ENCODE measurements around the gene ZBTB11.
A peak's percentile ranks its signal among the peaks of the same experiment; 100 is the strongest.
"Not testable (repeated sequence)": the region's sequence is repeated elsewhere in the genome, so short reads cannot be mapped to it uniquely, and the experiment has no call there.

The ZBTB11 gene

GRCh38 chr3:101709126-101709525 is 32.2 kb upstream of the ZBTB11 start:
- Histone ChIP-seq H3K36me3 (ENCODE audit: control insufficient read depth, insufficient read depth, low read length) (no peaks in the 10 kb centered on the region), H3K9me3 (ENCODE audit: control insufficient read depth, low read length) (no peaks in the 10 kb centered on the region), H2AFZ (no peak overlapping the region), H3K4me2 (ENCODE audit: low read length) (peak overlapping the region; percentile 55), H3K4me1 (peaks cover 10% of the 10 kb centered on the region), H3K79me2 (no peaks in the 10 kb centered on the region), H3K4me3 (ENCODE audit: low read depth, low read length) (no peak overlapping the region), H3K9ac (no peak overlapping the region), H3K27ac (no peak overlapping the region), H3K27me3 (ENCODE audit: control insufficient read depth, insufficient read depth, low read length) (no peaks in the 10 kb centered on the region)
- no peak for TF ChIP-seq CTCF (IDR thresholded peaks at IDR 0.05)

DNA sequence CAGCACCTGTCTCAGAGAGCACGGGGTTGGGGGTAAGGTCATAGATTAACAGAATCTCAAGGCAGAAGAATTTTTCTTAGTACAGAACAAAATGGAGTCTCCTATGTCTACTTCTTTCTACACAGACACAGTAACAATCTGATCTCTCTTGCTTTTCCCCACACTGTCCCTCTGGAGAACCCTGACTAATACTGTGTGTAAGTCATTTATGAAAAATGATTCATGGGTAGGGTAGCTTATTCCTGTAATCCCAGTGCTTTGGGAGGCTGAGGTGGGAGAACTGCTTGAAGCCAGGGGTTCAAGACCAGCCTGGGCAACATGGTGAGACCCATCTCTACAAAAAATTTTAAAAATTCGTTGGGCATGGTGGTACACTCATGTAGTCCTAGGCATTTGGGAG is 27.7 kb upstream of the ZBTB11 start:
- H3K9ac ChIP-seq; H3K36me3 ChIP-seq (ENCODE audit: control insufficient read depth, insufficient read depth, low read length); H3K4me2 ChIP-seq (ENCODE audit: low read length); H3K4me1 ChIP-seq; H3K79me2 ChIP-seq; H3K27me3 ChIP-seq (ENCODE audit: control insufficient read depth, insufficient read depth, low read length); H3K27ac ChIP-seq; H3K4me3 ChIP-seq (ENCODE audit: low read depth, low read length); H3K9me3 ChIP-seq (ENCODE audit: control insufficient read depth, low read length); H2AFZ ChIP-seq: not testable (repeated sequence)

GRCh38 chr3:101703169-101703568 is 26.2 kb upstream of the ZBTB11 start:
- Histone ChIP-seq H3K4me3 (ENCODE audit: low read depth, low read length) (no peak overlapping the region), H3K27ac (no peak overlapping the region), H3K27me3 (ENCODE audit: control insufficient read depth, insufficient read depth, low read length) (no peaks in the 10 kb centered on the region), H2AFZ (peak overlapping the region; percentile 14), H3K4me2 (ENCODE audit: low read length) (no peak overlapping the region), H3K36me3 (ENCODE audit: control insufficient read depth, insufficient read depth, low read length) (no peaks in the 10 kb centered on the region), H3K79me2 (no peaks in the 10 kb centered on the region), H3K9me3 (ENCODE audit: control insufficient read depth, low read length) (no peaks in the 10 kb centered on the region), H3K9ac (no peak overlapping the region), H3K4me1 (peaks cover 3% of the 10 kb centered on the region)
- TF ChIP-seq CTCF (IDR thresholded peaks at IDR 0.05), result no peak

DNA sequence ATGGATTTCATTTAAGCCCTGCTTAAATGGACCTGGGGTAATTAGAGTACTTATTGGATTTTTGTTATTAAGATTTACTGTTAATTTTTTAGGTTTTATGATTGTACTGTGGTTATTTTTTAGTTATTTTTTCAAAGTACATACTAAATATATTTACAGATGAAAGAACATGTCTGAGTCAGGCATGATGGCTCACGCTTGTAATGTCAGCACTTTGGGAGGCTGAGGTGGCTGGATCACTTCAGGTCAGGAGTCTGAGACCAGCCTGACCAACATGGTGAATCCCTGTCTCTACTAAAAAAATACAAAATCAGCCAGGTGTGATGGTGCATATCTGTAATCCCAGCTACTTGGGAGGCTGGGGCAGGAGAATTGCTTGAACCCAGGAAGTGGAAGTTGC is 25.8 kb upstream of the ZBTB11 start:
- no peak overlapping the region for H3K4me3 ChIP-seq (ENCODE audit: low read depth, low read length)
- H3K4me1 ChIP-seq, result peaks cover 3% of the 10 kb centered on the region
- H3K4me2 ChIP-seq (ENCODE audit: low read length), result peak overlapping the region; percentile 38
- H2AFZ ChIP-seq, result peak overlapping the region; percentile 14
- no peak overlapping the region for H3K27ac ChIP-seq
- no peaks in the 10 kb centered on the region for H3K79me2 ChIP-seq
- H3K36me3 ChIP-seq (ENCODE audit: control insufficient read depth, insufficient read depth, low read length), result no peaks in the 10 kb centered on the region
- H3K27me3 ChIP-seq (ENCODE audit: control insufficient read depth, insufficient read depth, low read length), result no peaks in the 10 kb centered on the region
- TF ChIP-seq CTCF (IDR thresholded peaks at IDR 0.05), result no peak
- no peaks in the 10 kb centered on the region for H3K9me3 ChIP-seq (ENCODE audit: control insufficient read depth, low read length)
- no peak overlapping the region for H3K9ac ChIP-seq

GRCh38 chr3:101701696-101702634 is 25.0 kb upstream of the ZBTB11 start:
- no peak overlapping the region for H3K4me3 ChIP-seq (ENCODE audit: low read depth, low read length)
- H2AFZ ChIP-seq, result no peak overlapping the region
- H3K4me2 ChIP-seq (ENCODE audit: low read length), result peak overlapping the region; percentile 38
- H3K9ac ChIP-seq, result no peak overlapping the region
- TF ChIP-seq CTCF (IDR thresholded peaks at IDR 0.05), result no peak
- H3K27me3 ChIP-seq (ENCODE audit: control insufficient read depth, insufficient read depth, low read length), result no peaks in the 10 kb centered on the region
- no peak overlapping the region for H3K27ac ChIP-seq
- H3K9me3 ChIP-seq (ENCODE audit: control insufficient read depth, low read length), result no peaks in the 10 kb centered on the region
- peaks cover 3% of the 10 kb centered on the region for H3K4me1 ChIP-seq
- no peaks in the 10 kb centered on the region for H3K36me3 ChIP-seq (ENCODE audit: control insufficient read depth, insufficient read depth, low read length)
- H3K79me2 ChIP-seq, result no peaks in the 10 kb centered on the region
